Liver (tissue), 3 donors: Measurements from ENCODE around the gene LPXN.

ENCODE experiments used
- CTCF ChIP-seq: fragments of 150-350 bp; IDR thresholded peaks from 2 replicates; pipeline ENCODE4 v1.5.1; 2017; ENCODE audit warnings: improper control_type of control experiment, low read depth, low read length; ENCODE audit not compliant: missing input control
- GABPA ChIP-seq, 2 donors: IDR thresholded peaks in 1 of 2; conservative IDR thresholded peaks in 1 of 2; 2 replicates each; pipeline ENCODE4 v1.6.1; 2016; ENCODE audit warnings: antibody characterized with exemption in 2 of 2, mild to moderate bottlenecking in 1 of 2, moderate library complexity in 1 of 2
- HNF4G ChIP-seq: IDR thresholded peaks from 2 replicates; pipeline ENCODE4 v1.6.1; 2016; ENCODE audit warnings: antibody characterized with exemption
- JUND ChIP-seq, 2 donors: IDR thresholded peaks; 2 replicates each; pipeline ENCODE4 v1.6.1; 2016; ENCODE audit warnings: antibody characterized with exemption in 2 of 2
- ZBTB33 ChIP-seq: IDR thresholded peaks from 2 replicates; pipeline ENCODE4 v1.6.1; 2016; ENCODE audit warnings: antibody characterized with exemption
- donor health status: healthy.
- donor health status: healthy.

- TF ChIP-seq HNF4G (no peak), JUND (IDR thresholded peaks at IDR 0.05) (no peak), CTCF (no peak), GABPA (IDR thresholded peaks at IDR 0.05 in 1 of 2, conservative IDR thresholded peaks at IDR 0.05 in 1 of 2) (no peak), ZBTB33 (no peak)
These were observed 65.9 kb downstream of the LPXN start for GRCh38 chr11:58509748-58510147.
